ENCODE data around the gene THOC2. TPM values are rescaled to one million over a fixed set of nuclear protein-coding genes. Genes with fewer than 3 reads are reported as not detected.

Gene THOC2
- total and polyA plus RNA-seq, 10 of the 15 experiments (the other 5 are each of a cell fraction or from before 2014, with no cell fraction given) = 64.8 to 136 (median 75.1) TPM

DNA sequence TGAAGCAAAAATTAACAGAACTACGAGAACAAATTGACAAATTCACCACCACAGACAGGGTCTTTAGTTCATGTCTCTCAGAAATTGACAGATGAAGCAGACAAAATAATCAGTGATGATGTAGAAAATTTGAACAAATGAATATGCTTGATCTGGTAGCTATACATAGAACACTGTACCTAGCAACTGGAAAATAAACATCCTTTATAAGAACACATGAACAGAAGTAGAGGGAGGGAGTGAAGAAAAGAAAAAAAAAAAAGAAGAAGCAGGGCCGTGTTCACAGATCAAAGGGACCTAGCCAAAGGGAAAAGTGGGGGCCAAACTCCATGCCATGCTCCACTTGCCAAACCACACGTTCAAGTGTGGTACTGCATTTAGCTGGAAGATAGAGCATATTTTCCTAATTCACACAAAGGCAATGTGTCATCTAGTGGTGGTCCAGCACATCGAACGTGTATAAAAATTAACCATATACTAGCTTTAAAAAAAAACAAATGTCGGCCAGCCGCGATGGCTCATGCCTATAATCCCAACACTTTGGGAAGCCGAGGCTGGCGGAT is 5.6 kb upstream of the THOC2 start (continued):
- TF ChIP-seq, protein P1, sequence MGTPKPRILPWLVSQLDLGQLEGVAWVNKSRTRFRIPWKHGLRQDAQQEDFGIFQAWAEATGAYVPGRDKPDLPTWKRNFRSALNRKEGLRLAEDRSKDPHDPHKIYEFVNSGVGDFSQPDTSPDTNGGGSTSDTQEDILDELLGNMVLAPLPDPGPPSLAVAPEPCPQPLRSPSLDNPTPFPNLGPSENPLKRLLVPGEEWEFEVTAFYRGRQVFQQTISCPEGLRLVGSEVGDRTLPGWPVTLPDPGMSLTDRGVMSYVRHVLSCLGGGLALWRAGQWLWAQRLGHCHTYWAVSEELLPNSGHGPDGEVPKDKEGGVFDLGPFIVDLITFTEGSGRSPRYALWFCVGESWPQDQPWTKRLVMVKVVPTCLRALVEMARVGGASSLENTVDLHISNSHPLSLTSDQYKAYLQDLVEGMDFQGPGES (IDR thresholded peaks at IDR 0.05) = no peak
- no peak for TF ChIP-seq NR2F1 (conservative IDR thresholded peaks at IDR 0.05)

DNA sequence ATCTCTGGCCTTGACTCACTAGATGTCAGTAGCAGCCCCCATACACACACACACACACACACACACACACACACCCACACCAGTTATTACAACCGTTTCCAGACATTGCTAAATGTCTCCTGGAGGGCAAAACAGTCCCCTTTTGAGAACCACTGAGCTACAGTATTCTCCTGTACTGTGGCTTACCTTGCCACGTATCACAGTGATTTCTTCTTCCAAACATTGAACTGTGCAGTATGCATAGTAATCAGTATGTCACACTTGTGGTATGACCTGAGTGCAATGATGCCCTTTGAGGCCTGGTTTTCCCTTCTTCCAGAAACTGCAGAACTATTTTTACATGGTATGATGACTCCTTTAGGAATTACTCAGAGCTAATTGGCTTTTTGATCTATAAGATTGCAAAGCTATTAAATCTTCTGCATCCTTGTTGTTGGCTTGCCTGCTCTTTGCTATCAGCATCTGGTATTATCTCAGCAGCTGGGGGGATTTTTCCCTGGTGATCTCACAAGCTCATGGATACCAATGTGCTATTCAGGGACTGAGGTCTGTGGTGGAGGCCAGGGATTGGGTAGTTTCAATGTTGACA is 3.6 kb upstream of the THOC2 start:
- SMC1A ChIA-PET (ENCODE audit: uncharacterized antibody, unreplicated experiment) = interaction anchor here (0.5 kb wide), 1 partner anchor 556 kb away, joined by 3 read pairs; no protein-coding TSS in a partner anchor

More for the DNA sequence above, 3.6 kb upstream of the THOC2 start:
- Histone ChIP-seq H3K27ac (ENCODE audit: control insufficient read depth, insufficient read depth) (no peak overlapping the region), H3K9ac (ENCODE audit: control insufficient read depth, insufficient read depth, low read length) (no peak overlapping the region), H3K4me1 (ENCODE audit: control insufficient read depth, insufficient read depth, low read length) (no peaks in the 10 kb centered on the region), H2AFZ (ENCODE audit: control insufficient read depth, low read depth, low read length) (no peak overlapping the region), H3K36me3 (ENCODE audit: control insufficient read depth in 2 of 2, insufficient read depth in 2 of 2, low read length in 1 of 2) (no peaks in the 10 kb centered on the region), H3K27me3 (replicated peaks in 1 of 2; ENCODE audit: control insufficient read depth in 2 of 2, insufficient read depth in 2 of 2, low read length in 1 of 2) (no peaks in the 10 kb centered on the region; a peak in 1 of 4 replicates), H3K4me2 (ENCODE audit: control insufficient read depth, insufficient read depth) (no peak overlapping the region), H3K9me3 (replicated peaks; ENCODE audit: control insufficient read depth, insufficient read depth, low read length) (no peaks in the 10 kb centered on the region; the same call in 2 of the 3 replicates), H3K4me3 (no peak overlapping the region), H3K79me2 (ENCODE audit: control insufficient read depth, insufficient read depth, low read length) (peaks cover 17% of the 10 kb centered on the region), H4K20me1 (ENCODE audit: control insufficient read depth, insufficient read depth) (no peaks in the 10 kb centered on the region)
- DNase-seq (ENCODE audit: low read depth, low spot score) (no peak), FAIRE-seq (no peak), ATAC-seq (no peak)
- ChIA-PET CTCF (interaction anchor here (0.5 to 1.4 kb wide), 4 partner anchors 18 to 142 kb away, joined by 3 to 4 read pairs (median 3); no protein-coding TSS in a partner anchor), POLR2A (interaction anchor here (0.5 to 1.3 kb wide), 4 partner anchors 25 to 92 kb away, joined by 3 to 4 read pairs (median 4); no protein-coding TSS in a partner anchor), RAD21 (ENCODE audit: unreplicated experiment) (no interaction called here)
- 0% methylated on average over 2 of the region's 2 CpGs for WGBS (ENCODE audit: insufficient coverage, insufficient replicate concordance, low lambda C conversion rate, missing lambda C conversion rate)
- in situ Hi-C loops (cut with MboI) = no loop called here
- intact Hi-C loops (cut with micrococcal nuclease; ENCODE audit: unreplicated experiment) = no loop called here
- no TSS peak for BruUV-seq (replicated peaks)
- TF ChIP-seq TAF1 (IDR thresholded peaks at IDR 0.05; ENCODE audit: borderline replicate concordance, low read depth, low read length) = no peak
- TF ChIP-seq CEBPB (IDR thresholded peaks at IDR 0.05; ENCODE audit: borderline replicate concordance in 1 of 2, low read depth in 2 of 2, low read length in 2 of 2) = no peak
- TF ChIP-seq, protein P2, sequence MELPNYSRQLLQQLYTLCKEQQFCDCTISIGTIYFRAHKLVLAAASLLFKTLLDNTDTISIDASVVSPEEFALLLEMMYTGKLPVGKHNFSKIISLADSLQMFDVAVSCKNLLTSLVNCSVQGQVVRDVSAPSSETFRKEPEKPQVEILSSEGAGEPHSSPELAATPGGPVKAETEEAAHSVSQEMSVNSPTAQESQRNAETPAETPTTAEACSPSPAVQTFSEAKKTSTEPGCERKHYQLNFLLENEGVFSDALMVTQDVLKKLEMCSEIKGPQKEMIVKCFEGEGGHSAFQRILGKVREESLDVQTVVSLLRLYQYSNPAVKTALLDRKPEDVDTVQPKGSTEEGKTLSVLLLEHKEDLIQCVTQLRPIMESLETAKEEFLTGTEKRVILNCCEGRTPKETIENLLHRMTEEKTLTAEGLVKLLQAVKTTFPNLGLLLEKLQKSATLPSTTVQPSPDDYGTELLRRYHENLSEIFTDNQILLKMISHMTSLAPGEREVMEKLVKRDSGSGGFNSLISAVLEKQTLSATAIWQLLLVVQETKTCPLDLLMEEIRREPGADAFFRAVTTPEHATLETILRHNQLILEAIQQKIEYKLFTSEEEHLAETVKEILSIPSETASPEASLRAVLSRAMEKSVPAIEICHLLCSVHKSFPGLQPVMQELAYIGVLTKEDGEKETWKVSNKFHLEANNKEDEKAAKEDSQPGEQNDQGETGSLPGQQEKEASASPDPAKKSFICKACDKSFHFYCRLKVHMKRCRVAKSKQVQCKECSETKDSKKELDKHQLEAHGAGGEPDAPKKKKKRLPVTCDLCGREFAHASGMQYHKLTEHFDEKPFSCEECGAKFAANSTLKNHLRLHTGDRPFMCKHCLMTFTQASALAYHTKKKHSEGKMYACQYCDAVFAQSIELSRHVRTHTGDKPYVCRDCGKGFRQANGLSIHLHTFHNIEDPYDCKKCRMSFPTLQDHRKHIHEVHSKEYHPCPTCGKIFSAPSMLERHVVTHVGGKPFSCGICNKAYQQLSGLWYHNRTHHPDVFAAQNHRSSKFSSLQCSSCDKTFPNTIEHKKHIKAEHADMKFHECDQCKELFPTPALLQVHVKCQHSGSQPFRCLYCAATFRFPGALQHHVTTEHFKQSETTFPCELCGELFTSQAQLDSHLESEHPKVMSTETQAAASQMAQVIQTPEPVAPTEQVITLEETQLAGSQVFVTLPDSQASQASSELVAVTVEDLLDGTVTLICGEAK (IDR thresholded peaks at IDR 0.05; ENCODE audit: borderline replicate concordance) = no peak
- TF ChIP-seq, protein P3, sequence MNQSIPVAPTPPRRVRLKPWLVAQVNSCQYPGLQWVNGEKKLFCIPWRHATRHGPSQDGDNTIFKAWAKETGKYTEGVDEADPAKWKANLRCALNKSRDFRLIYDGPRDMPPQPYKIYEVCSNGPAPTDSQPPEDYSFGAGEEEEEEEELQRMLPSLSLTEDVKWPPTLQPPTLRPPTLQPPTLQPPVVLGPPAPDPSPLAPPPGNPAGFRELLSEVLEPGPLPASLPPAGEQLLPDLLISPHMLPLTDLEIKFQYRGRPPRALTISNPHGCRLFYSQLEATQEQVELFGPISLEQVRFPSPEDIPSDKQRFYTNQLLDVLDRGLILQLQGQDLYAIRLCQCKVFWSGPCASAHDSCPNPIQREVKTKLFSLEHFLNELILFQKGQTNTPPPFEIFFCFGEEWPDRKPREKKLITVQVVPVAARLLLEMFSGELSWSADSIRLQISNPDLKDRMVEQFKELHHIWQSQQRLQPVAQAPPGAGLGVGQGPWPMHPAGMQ (IDR thresholded peaks at IDR 0.05; ENCODE audit: borderline replicate concordance) = no peak
- no peak for TF ChIP-seq ZNF622 (IDR thresholded peaks at IDR 0.05)
- no peak for TF ChIP-seq TCF7 (IDR thresholded peaks at IDR 0.05; ENCODE audit: borderline replicate concordance)
- TF ChIP-seq, protein P4, sequence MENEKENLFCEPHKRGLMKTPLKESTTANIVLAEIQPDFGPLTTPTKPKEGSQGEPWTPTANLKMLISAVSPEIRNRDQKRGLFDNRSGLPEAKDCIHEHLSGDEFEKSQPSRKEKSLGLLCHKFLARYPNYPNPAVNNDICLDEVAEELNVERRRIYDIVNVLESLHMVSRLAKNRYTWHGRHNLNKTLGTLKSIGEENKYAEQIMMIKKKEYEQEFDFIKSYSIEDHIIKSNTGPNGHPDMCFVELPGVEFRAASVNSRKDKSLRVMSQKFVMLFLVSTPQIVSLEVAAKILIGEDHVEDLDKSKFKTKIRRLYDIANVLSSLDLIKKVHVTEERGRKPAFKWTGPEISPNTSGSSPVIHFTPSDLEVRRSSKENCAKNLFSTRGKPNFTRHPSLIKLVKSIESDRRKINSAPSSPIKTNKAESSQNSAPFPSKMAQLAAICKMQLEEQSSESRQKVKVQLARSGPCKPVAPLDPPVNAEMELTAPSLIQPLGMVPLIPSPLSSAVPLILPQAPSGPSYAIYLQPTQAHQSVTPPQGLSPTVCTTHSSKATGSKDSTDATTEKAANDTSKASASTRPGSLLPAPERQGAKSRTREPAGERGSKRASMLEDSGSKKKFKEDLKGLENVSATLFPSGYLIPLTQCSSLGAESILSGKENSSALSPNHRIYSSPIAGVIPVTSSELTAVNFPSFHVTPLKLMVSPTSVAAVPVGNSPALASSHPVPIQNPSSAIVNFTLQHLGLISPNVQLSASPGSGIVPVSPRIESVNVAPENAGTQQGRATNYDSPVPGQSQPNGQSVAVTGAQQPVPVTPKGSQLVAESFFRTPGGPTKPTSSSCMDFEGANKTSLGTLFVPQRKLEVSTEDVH (IDR thresholded peaks at IDR 0.05; ENCODE audit: low read depth, partially characterized antibody) = no peak
- TF ChIP-seq RBBP5 (conservative IDR thresholded peaks at IDR 0.05) = no peak
- no peak for TF ChIP-seq IRF4 (IDR thresholded peaks at IDR 0.05; ENCODE audit: low read depth, low read length)
- TF ChIP-seq LARP7 (IDR thresholded peaks at IDR 0.05) = no peak
- no peak for TF ChIP-seq KAT2A (conservative IDR thresholded peaks at IDR 0.05; ENCODE audit: control insufficient read depth, low read depth, low read length)

All from GM12878 (cell line).